K562 (cell line): ENCODE data around the gene ORAI3. TPM values are rescaled to one million over a fixed set of nuclear protein-coding genes. Genes with fewer than 3 reads are reported as not detected.

Experiments
- CBFB ChIP-seq: sonication (generic); formaldehyde crosslinking; IDR thresholded peaks from 2 replicates; pipeline ENCODE4 v1.4.0; 2020; ENCODE audit warnings: mild to moderate bottlenecking, missing genetic modification reagents
- DLX4 ChIP-seq: fragments of 250-450 bp; sonication (Bioruptor Pico); IDR thresholded peaks from 2 replicates; pipeline ENCODE4 v1.6.1; 2021; ENCODE audit warnings: mild to moderate bottlenecking
- GATA2 ChIP-seq: sonication (generic); formaldehyde crosslinking; IDR thresholded peaks from 2 replicates; pipeline ENCODE4 v1.4.0; 2020; ENCODE audit warnings: mild to moderate bottlenecking, missing genetic modification reagents
- HDGF ChIP-seq: fragments of 450-650 bp; IDR thresholded peaks from 2 replicates; pipeline ENCODE4 v1.6.1; 2016
- KDM4B ChIP-seq, 2 experiments: fragments of 450-650 bp in 1 of 2; sonication (generic) in 1 of 2; IDR thresholded peaks; 2 replicates each; pipeline ENCODE4 v1.6.1; 2016 to 2017; ENCODE audit warnings: borderline replicate concordance in 2 of 2, antibody characterized with exemption in 1 of 2, low read depth in 1 of 2, mild to moderate bottlenecking in 1 of 2
- LCOR ChIP-seq: sonication (generic); formaldehyde crosslinking; IDR thresholded peaks from 2 replicates; pipeline ENCODE4 v1.8.0; 2022; ENCODE audit warnings: mild to moderate bottlenecking, missing genetic modification reagents
- MAFG ChIP-seq: fragments of 450-650 bp; conservative IDR thresholded peaks from 2 replicates; pipeline ENCODE4 v1.6.1; 2016; ENCODE audit warnings: missing genetic modification characterization, missing compliant biosample characterization
- MYBL2 ChIP-seq, 2 experiments: fragments of 450-650 bp in 1 of 2; sonication (generic) in 1 of 2; formaldehyde crosslinking in 1 of 2; IDR thresholded peaks; 2 replicates each; pipeline versions ENCODE4 v1.6.1 to v1.8.1; 2017 to 2022; ENCODE audit warnings: borderline replicate concordance in 1 of 2, inconsistent platforms in 1 of 2, low read depth in 1 of 2, mild to moderate bottlenecking in 1 of 2, missing genetic modification reagents in 1 of 2, moderate library complexity in 1 of 2
- PHB2 ChIP-seq: fragments of 450-650 bp; IDR thresholded peaks from 2 replicates; pipeline ENCODE4 v1.6.1; 2017; ENCODE audit warnings: low read depth
- PHF20 ChIP-seq: fragments of 450-650 bp; IDR thresholded peaks from 2 replicates; pipeline ENCODE4 v1.6.1; 2018; ENCODE audit not compliant: partially characterized antibody
- POU5F1 ChIP-seq: fragments of 150-350 bp; IDR thresholded peaks from 2 replicates; pipeline ENCODE4 v1.6.1; 2014; ENCODE audit warnings: borderline replicate concordance, low read length, low read depth, mild to moderate bottlenecking; ENCODE audit not compliant: partially characterized antibody
- XRCC4 ChIP-seq: IDR thresholded peaks from one replicate; pipeline ENCODE4 v1.6.1; 2011; ENCODE audit not compliant: insufficient read depth, insufficient read length; ENCODE audit errors: extremely low read depth
- ZBTB7A ChIP-seq: IDR thresholded peaks from 2 replicates; pipeline ENCODE4 v1.6.1; 2011; ENCODE audit warnings: low read depth, mild to moderate bottlenecking, low read length, moderate library complexity, borderline replicate concordance; ENCODE audit not compliant: control insufficient read depth
- ZNF133 ChIP-seq: fragments of 250-450 bp; sonication (Bioruptor Pico); IDR thresholded peaks from 2 replicates; pipeline ENCODE4 v1.4.0; 2020; ENCODE audit warnings: mild to moderate bottlenecking
- ZNF280A ChIP-seq: fragments of 450-650 bp; IDR thresholded peaks from 2 replicates; pipeline ENCODE4 v1.6.1; 2018; ENCODE audit warnings: mild to moderate bottlenecking, low read depth; ENCODE audit not compliant: partially characterized antibody
- ZNF696 ChIP-seq: fragments of 250-450 bp; sonication (Bioruptor Pico); conservative IDR thresholded peaks from 2 replicates; pipeline ENCODE4 v1.4.0; 2020; ENCODE audit warnings: mild to moderate bottlenecking, moderate library complexity
- ZNF707 ChIP-seq: fragments of 250-450 bp; sonication (Bioruptor Pico); conservative IDR thresholded peaks from 2 replicates; pipeline ENCODE4 v1.8.0; 2022; ENCODE audit warnings: inconsistent platforms, mild to moderate bottlenecking, moderate library complexity
- ZNF780A ChIP-seq: fragments of 250-450 bp; sonication (Bioruptor Pico); IDR thresholded peaks from 2 replicates; pipeline ENCODE4 v1.5.0; 2021; ENCODE audit warnings: mild to moderate bottlenecking
- polyA plus RNA-seq, 8 experiments: library from polyadenylated mRNA; depleted of rRNA in 4 of 8; stranded (reverse) in 5 of 8; unstranded in 3 of 8; fragments of >200 nt; fragmentation: Nextera tagmentation in 2 of 8; fragmentation: Illumina TruSeq in 1 of 8; extraction: Ambion mirVana in 2 of 8; extraction: Trizol in 1 of 8; gene quantifications; 2 replicates each; pipeline versions ENCODE4 v1.2.1 to v1.2.3, GENCODE V29; 2011 to 2014; ENCODE audit warnings: inconsistent platforms in 1 of 8, missing spikeins in 1 of 8
- total RNA-seq, 7 experiments: library from RNA; depleted of rRNA in 6 of 7; stranded (reverse); fragments of >200 nt in 6 of 7; fragmentation: Illumina TruSeq in 2 of 7; extraction: Trizol in 2 of 7; gene quantifications; 2 replicates each; pipeline versions ENCODE4 v1.2.1 to v1.2.3, GENCODE V29; 2011 to 2021; ENCODE audit warnings: low replicate concordance in 1 of 7
- TF ChIP-seq, protein P1 (sequence below): fragments of 450-650 bp; IDR thresholded peaks from 2 replicates; pipeline ENCODE4 v1.6.1; 2018; ENCODE audit not compliant: partially characterized antibody
- TF ChIP-seq, protein P2 (sequence below): fragments of 250-450 bp; sonication (Bioruptor Pico); IDR thresholded peaks from 2 replicates; pipeline ENCODE4 v1.4.0; 2020

ORAI3 gene
- total and polyA plus RNA-seq, 9 of the 15 experiments (the other 6 are each of a cell fraction or from before 2014, with no cell fraction given) = 4.9 to 23.3 (median 14.1) TPM

GRCh38 chr16:30921748-30922419 lies 27.0 kb upstream of the ORAI3 start (continued):
- TF ChIP-seq, protein P1, sequence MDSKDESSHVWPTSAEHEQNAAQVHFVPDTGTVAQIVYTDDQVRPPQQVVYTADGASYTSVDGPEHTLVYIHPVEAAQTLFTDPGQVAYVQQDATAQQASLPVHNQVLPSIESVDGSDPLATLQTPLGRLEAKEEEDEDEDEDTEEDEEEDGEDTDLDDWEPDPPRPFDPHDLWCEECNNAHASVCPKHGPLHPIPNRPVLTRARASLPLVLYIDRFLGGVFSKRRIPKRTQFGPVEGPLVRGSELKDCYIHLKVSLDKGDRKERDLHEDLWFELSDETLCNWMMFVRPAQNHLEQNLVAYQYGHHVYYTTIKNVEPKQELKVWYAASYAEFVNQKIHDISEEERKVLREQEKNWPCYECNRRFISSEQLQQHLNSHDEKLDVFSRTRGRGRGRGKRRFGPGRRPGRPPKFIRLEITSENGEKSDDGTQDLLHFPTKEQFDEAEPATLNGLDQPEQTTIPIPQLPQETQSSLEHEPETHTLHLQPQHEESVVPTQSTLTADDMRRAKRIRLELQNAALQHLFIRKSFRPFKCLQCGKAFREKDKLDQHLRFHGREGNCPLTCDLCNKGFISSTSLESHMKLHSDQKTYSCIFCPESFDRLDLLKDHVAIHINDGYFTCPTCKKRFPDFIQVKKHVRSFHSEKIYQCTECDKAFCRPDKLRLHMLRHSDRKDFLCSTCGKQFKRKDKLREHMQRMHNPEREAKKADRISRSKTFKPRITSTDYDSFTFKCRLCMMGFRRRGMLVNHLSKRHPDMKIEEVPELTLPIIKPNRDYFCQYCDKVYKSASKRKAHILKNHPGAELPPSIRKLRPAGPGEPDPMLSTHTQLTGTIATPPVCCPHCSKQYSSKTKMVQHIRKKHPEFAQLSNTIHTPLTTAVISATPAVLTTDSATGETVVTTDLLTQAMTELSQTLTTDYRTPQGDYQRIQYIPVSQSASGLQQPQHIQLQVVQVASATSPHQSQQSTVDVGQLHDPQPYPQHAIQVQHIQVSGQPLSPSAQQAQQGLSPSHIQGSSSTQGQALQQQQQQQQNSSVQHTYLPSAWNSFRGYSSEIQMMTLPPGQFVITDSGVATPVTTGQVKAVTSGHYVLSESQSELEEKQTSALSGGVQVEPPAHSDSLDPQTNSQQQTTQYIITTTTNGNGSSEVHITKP = no peak
- no peak for TF ChIP-seq ZNF707 (CRISPR knock-in tag)
- TF ChIP-seq PHF20 = no peak
- TF ChIP-seq ZNF133 (CRISPR knock-in tag) = no peak
- TF ChIP-seq KDM4B (IDR thresholded peaks at IDR 0.05; ENCODE audit: borderline replicate concordance in 2 of 2, low read depth in 1 of 2) = no peak
- TF ChIP-seq, protein P2, sequence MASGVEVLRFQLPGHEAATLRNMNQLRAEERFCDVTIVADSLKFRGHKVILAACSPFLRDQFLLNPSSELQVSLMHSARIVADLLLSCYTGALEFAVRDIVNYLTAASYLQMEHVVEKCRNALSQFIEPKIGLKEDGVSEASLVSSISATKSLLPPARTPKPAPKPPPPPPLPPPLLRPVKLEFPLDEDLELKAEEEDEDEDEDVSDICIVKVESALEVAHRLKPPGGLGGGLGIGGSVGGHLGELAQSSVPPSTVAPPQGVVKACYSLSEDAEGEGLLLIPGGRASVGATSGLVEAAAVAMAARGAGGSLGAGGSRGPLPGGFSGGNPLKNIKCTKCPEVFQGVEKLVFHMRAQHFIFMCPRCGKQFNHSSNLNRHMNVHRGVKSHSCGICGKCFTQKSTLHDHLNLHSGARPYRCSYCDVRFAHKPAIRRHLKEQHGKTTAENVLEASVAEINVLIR (CRISPR knock-in tag) = no peak
- TF ChIP-seq DLX4 (CRISPR knock-in tag) = no peak
- no peak for TF ChIP-seq XRCC4
- TF ChIP-seq ZNF780A (CRISPR knock-in tag) = no peak
- TF ChIP-seq CBFB (CRISPR knock-in tag) = no peak
- TF ChIP-seq POU5F1 = no peak
- peak; percentile 99 for TF ChIP-seq ZBTB7A
- no peak for TF ChIP-seq MAFG (tag)
- no peak for TF ChIP-seq PHB2
- no peak for TF ChIP-seq ZNF280A
- no peak for TF ChIP-seq GATA2 (CRISPR knock-in tag)
- TF ChIP-seq ZNF696 (CRISPR knock-in tag) = no peak
- no peak for TF ChIP-seq LCOR (CRISPR knock-in tag)
- TF ChIP-seq MYBL2 (IDR thresholded peaks at IDR 0.05; ENCODE audit: low read depth) = no peak
- TF ChIP-seq MYBL2 (CRISPR knock-in tag; IDR thresholded peaks at IDR 0.05; ENCODE audit: borderline replicate concordance) = no peak
- 0 out of 2 replicates have a peak, but pooled peaks have one; percentile 10 for TF ChIP-seq HDGF
